HepG2 (cell line): ENCODE results near the gene ATP2C2. TPM values are rescaled to one million over a fixed set of nuclear protein-coding genes. Genes with fewer than 3 reads are reported as not detected.

Experiments used
- ATAC-seq: fragments of 200-7000 bp; cut with Tn5 transposase; 3 replicates; pipeline ENCODE4 v1.9.1; 2020; ENCODE audit warnings: mild to moderate bottlenecking, moderate library complexity
- BruUV-seq: library from RNA; stranded (reverse); fragments of 400-500 nt; replicated peaks from 2 replicates; lab custom pipeline; 2021; lab: Mats Ljungman, UMichigan
- CTCF ChIA-PET: fragments of 300-600 bp; formaldehyde crosslinking; extraction: SDS; loops from one replicate; lab custom pipeline; 2021; ENCODE audit warnings: low total read pairs, inconsistent platforms, low intra/inter-chr PET ratio; lab: Yijun Ruan, JAX
- POLR2A ChIA-PET: fragments of 350-600 bp; sonication (Branson Sonifier 250); formaldehyde crosslinking; loops from one replicate; lab custom pipeline; 2020; ENCODE audit warnings: antibody characterized with exemption, inconsistent platforms; lab: Yijun Ruan, JAX
- DNase-seq: peaks from one replicate; pipeline ENCODE4 v3.0.0-alpha.2; 2015; ENCODE audit warnings: low spot score
- FAIRE-seq: peaks from 3 replicates; lab custom pipeline; 2011; peaks lifted over from hg19 to GRCh38; lab: Jason Lieb, UNC
- H2AFZ ChIP-seq: one replicate; pipeline ENCODE4 v1.6.1; 2011; ENCODE audit warnings: low read length, inconsistent platforms
- H3K27ac ChIP-seq: fragments of 300-600 bp; 3 replicates; pipeline ENCODE4 v1.8.0; 2011; ENCODE audit warnings: mixed run types, mild to moderate bottlenecking, mixed read lengths, low read length, inconsistent platforms; ENCODE audit not compliant: insufficient read depth; ENCODE audit errors: extremely low read length
- H3K27me3 ChIP-seq, 2 experiments: fragments of 200-600 bp in 1 of 2; 2 replicates in 1 of 2; 3 replicates in 1 of 2; pipeline versions ENCODE4 v1.6.0 to v1.8.0; 2011; ENCODE audit warnings: low read length in 2 of 2, mild to moderate bottlenecking in 2 of 2, moderate library complexity in 2 of 2, inconsistent platforms in 1 of 2; ENCODE audit not compliant: insufficient read depth in 2 of 2, control insufficient read depth in 1 of 2
- H3K36me3 ChIP-seq, 2 experiments: fragments of 200-600 bp in 1 of 2; replicated peaks in 1 of 2; 2 replicates in 1 of 2; 3 replicates in 1 of 2; pipeline versions ENCODE4 v1.5.1 to v1.8.0; 2011; ENCODE audit warnings: low read length in 2 of 2, inconsistent platforms in 1 of 2; ENCODE audit not compliant: insufficient read depth in 2 of 2, control insufficient read depth in 1 of 2
- H3K4me1 ChIP-seq: 2 replicates; pipeline ENCODE4 v1.5.1; 2012; ENCODE audit warnings: low read length, inconsistent platforms; ENCODE audit not compliant: insufficient read depth
- H3K4me2 ChIP-seq: 2 replicates; pipeline ENCODE4 v1.6.0; 2011; ENCODE audit warnings: low read depth, low read length, inconsistent platforms
- H3K4me3 ChIP-seq, 3 experiments: fragments of 200-600 bp in 1 of 3; sonication (generic), shearing (Covaris generic) in 1 of 3; replicated peaks in 1 of 3; 2 replicates each; pipeline ENCODE4 v1.5.1; 2011 to 2016; ENCODE audit warnings: low read length in 3 of 3, inconsistent platforms in 2 of 3, low read depth in 2 of 3, mild to moderate bottlenecking in 2 of 3, control low read depth in 1 of 3, mixed read lengths in 1 of 3; ENCODE audit not compliant: insufficient read depth in 1 of 3
- H3K79me2 ChIP-seq: one replicate; pipeline ENCODE4 v1.6.1; 2011; ENCODE audit warnings: low read length, inconsistent platforms; ENCODE audit not compliant: insufficient read depth
- H3K9ac ChIP-seq: 2 replicates; pipeline ENCODE4 v1.6.0; 2011; ENCODE audit warnings: mild to moderate bottlenecking, low read depth, low read length, inconsistent platforms; ENCODE audit not compliant: insufficient read depth
- H3K9me3 ChIP-seq: 2 replicates; pipeline ENCODE4 v1.5.1; 2012; ENCODE audit warnings: mild to moderate bottlenecking, low read length
- H4K20me1 ChIP-seq: 2 replicates; pipeline ENCODE4 v1.6.0; 2011; ENCODE audit warnings: inconsistent platforms, mild to moderate bottlenecking, low read length, moderate library complexity; ENCODE audit not compliant: insufficient read depth
- HIC2 ChIP-seq: sonication (generic); formaldehyde crosslinking; IDR thresholded peaks from 2 replicates; pipeline ENCODE4 v1.9.0; 2022; ENCODE audit warnings: low read depth, missing genetic modification reagents
- IRF9 ChIP-seq: sonication (generic); formaldehyde crosslinking; IDR thresholded peaks from 2 replicates; pipeline ENCODE4 v1.8.0; 2022; ENCODE audit warnings: missing genetic modification reagents, mild to moderate bottlenecking, borderline replicate concordance
- ISL2 ChIP-seq: sonication (generic); formaldehyde crosslinking; IDR thresholded peaks from 2 replicates; pipeline ENCODE4 v1.5.0; 2020; ENCODE audit warnings: missing genetic modification reagents
- KLF16 ChIP-seq, 2 experiments: sonication (generic) in 1 of 2; formaldehyde crosslinking in 1 of 2; IDR thresholded peaks; 2 replicates each; pipeline versions ENCODE4 v1.6.1 to v1.8.0; 2016 to 2023; ENCODE audit warnings: missing genetic modification reagents in 2 of 2, missing compliant biosample characterization in 1 of 2
- MED13 ChIP-seq: sonication (generic); formaldehyde crosslinking; IDR thresholded peaks from 2 replicates; pipeline ENCODE4 v1.5.0; 2020; ENCODE audit warnings: missing genetic modification reagents
- PRDM4 ChIP-seq: sonication (generic); formaldehyde crosslinking; IDR thresholded peaks from 2 replicates; pipeline ENCODE4 v1.9.0; 2021; ENCODE audit warnings: missing genetic modification reagents, borderline replicate concordance
- SAFB2 ChIP-seq: sonication (generic); formaldehyde crosslinking; IDR thresholded peaks from 2 replicates; pipeline ENCODE4 v1.5.1; 2020; ENCODE audit warnings: missing genetic modification reagents, low read depth, mild to moderate bottlenecking, borderline replicate concordance
- TMF1 ChIP-seq: sonication (generic); formaldehyde crosslinking; IDR thresholded peaks from 2 replicates; pipeline ENCODE4 v1.8.1; 2022; ENCODE audit warnings: low read depth, missing genetic modification reagents
- ZC3H13 ChIP-seq: sonication (generic); formaldehyde crosslinking; IDR thresholded peaks from 2 replicates; pipeline ENCODE4 v1.8.1; 2023; ENCODE audit warnings: mild to moderate bottlenecking, missing genetic modification reagents, moderate library complexity
- ZNF33A ChIP-seq: sonication (generic); formaldehyde crosslinking; IDR thresholded peaks from 2 replicates; pipeline ENCODE4 v1.5.1; 2020; ENCODE audit warnings: missing genetic modification reagents, mild to moderate bottlenecking, moderate library complexity, borderline replicate concordance
- WGBS: methylation state at CpG from one replicate; pipeline ENCODE4 v1.1.6; 2017; ENCODE audit warnings: low lambda C conversion rate; 5-methylcytosine and 5-hydroxymethylcytosine counted together
- in situ Hi-C: cut with HindIII; loops from 2 replicates; pipeline ENCODE4 v1.10.0; 2017; ENCODE audit warnings: low pct_unique_long_range_greater_than_20kb; ENCODE audit not compliant: extremely low pct_ligation_motif_present
- intact Hi-C: fragments of 100-400 bp; cut with micrococcal nuclease; formaldehyde crosslinking; loops from one replicate; pipeline ENCODE4 v1.10.0; 2022; ENCODE audit not compliant: unreplicated experiment
- polyA plus RNA-seq, 8 experiments: library from polyadenylated mRNA; depleted of rRNA in 3 of 8; stranded (reverse) in 7 of 8; unstranded in 1 of 8; fragments of >200 nt; fragmentation: Illumina TruSeq in 4 of 8; extraction: Trizol in 4 of 8; gene quantifications; 2 replicates each; pipeline versions ENCODE4 v1.2.1 to v1.2.3, GENCODE V29; 2011 to 2016; ENCODE audit warnings: low read depth in 4 of 8, missing spikeins in 1 of 8, mixed read lengths in 1 of 8; ENCODE audit not compliant: insufficient read depth in 1 of 8
- total RNA-seq, 5 experiments: library from RNA; depleted of rRNA; stranded (reverse); fragments of >200 nt; fragmentation: Illumina TruSeq; extraction: Trizol; gene quantifications; 2 replicates each; pipeline ENCODE4 v1.2.3, GENCODE V29; 2016; ENCODE audit warnings: low read depth in 1 of 5

ATP2C2 gene
- total and polyA plus RNA-seq, 2 of the 13 experiments (the other 11 are each of a cell fraction or from before 2014, with no cell fraction given) = 0.07 TPM; not detected in 1

GRCh38 chr16:84511180-84511800 is 143.0 kb downstream of the ATP2C2 start (continued):
- TF ChIP-seq HIC2 (CRISPR knock-in tag) = no peak
- TF ChIP-seq TMF1 (CRISPR knock-in tag) = no peak
- TF ChIP-seq KLF16 (CRISPR knock-in tag; IDR thresholded peaks at IDR 0.05) = 0 out of 4 replicates have a peak, but pooled peaks of 1 of the 2 experiments have one; percentile 30
- TF ChIP-seq PRDM4 = no peak
- no peak for TF ChIP-seq ZNF33A (CRISPR knock-in tag)
- no peak for TF ChIP-seq ISL2 (CRISPR knock-in tag)
- TF ChIP-seq, all 625 proteins: peak for 44

- in situ Hi-C loops = loop anchor here (5.0 to 10.0 kb wide), 2 partner anchors 110 to 213 kb away; no protein-coding TSS in a partner anchor
- Histone ChIP-seq H3K27me3 (no peaks in the 10 kb centered on the region; a peak in 1 of 5 replicates), H3K9ac (no peak overlapping the region), H3K4me1 (peaks cover 35% of the 10 kb centered on the region), H3K36me3 (no peaks in the 10 kb centered on the region), H2AFZ (no peak overlapping the region), H3K9me3 (no peaks in the 10 kb centered on the region), H3K79me2 (no peaks in the 10 kb centered on the region), H4K20me1 (no peaks in the 10 kb centered on the region), H3K27ac (no peak overlapping the region), H3K4me2 (no peak overlapping the region), H3K4me3 (no peak overlapping the region)
- DNase-seq (no peak), ATAC-seq (no peak), FAIRE-seq (no peak)
- 46% methylated on average over 13 of the region's 13 CpGs for WGBS
- intact Hi-C loops = loop anchor here (1.0 to 5.0 kb wide), 2 partner anchors 110 to 215 kb away; no protein-coding TSS in a partner anchor
- ChIA-PET CTCF (interaction anchor here (1.1 to 3.6 kb wide), 4 partner anchors 100 to 227 kb away, joined by 4 to 77 read pairs (median 6); no protein-coding TSS in a partner anchor), POLR2A (no interaction called here)
- TF ChIP-seq ZC3H13 (CRISPR knock-in tag) = 0 out of 2 replicates have a peak, but pooled peaks have one; percentile 28
- 0 out of 2 replicates have a peak, but pooled peaks have one; percentile 31 for TF ChIP-seq SAFB2 (CRISPR knock-in tag)
- 0 out of 2 replicates have a peak, but pooled peaks have one; percentile 33 for TF ChIP-seq IRF9 (CRISPR knock-in tag)
- TF ChIP-seq MED13 (CRISPR knock-in tag) = no peak
- no TSS peak for BruUV-seq
Measured at GRCh38 chr16:84511831-84512230, 143.5 kb downstream of the ATP2C2 start.
